Bronchial epithelial cell (primary cell): ENCODE measurements around the gene ERP27. TPM values are rescaled to one million over a fixed set of nuclear protein-coding genes. Genes with fewer than 3 reads are reported as not detected.
A peak's percentile ranks its signal among the peaks of the same experiment; 100 is the strongest.

Experiments used
- DNase-seq: peaks from one replicate; pipeline ENCODE4 v3.0.0-alpha.2; 2010; ENCODE audit warnings: low read depth
- FAIRE-seq: peaks from 2 replicates; lab custom pipeline; 2011; peaks lifted over from hg19 to GRCh38; lab: Jason Lieb, UNC
- H3K27me3 ChIP-seq: 2 replicates; pipeline ENCODE4 v1.5.1; 2011; ENCODE audit warnings: low read length; ENCODE audit not compliant: control insufficient read depth, insufficient read depth
- H3K36me3 ChIP-seq: 2 replicates; pipeline ENCODE4 v1.5.1; 2011; ENCODE audit warnings: low read length; ENCODE audit not compliant: control insufficient read depth, insufficient read depth
- H3K4me3 ChIP-seq: 2 replicates; pipeline ENCODE4 v1.5.1; 2011; ENCODE audit warnings: mild to moderate bottlenecking, low read depth, low read length, control low read depth
- total RNA-seq: library from RNA; depleted of rRNA; stranded (reverse); fragments of >200 nt; gene quantifications from 2 replicates; pipeline ENCODE4 v1.2.1, GENCODE V29; 2014
- TF ChIP-seq, protein P1 (sequence below): IDR thresholded peaks from 2 replicates; pipeline ENCODE4 v1.5.1; 2011; ENCODE audit warnings: mild to moderate bottlenecking, moderate library complexity, low read length, control low read depth, inconsistent platforms; ENCODE audit not compliant: insufficient read depth, severe bottlenecking

Gene ERP27
- total RNA-seq, 1 donor from 2014 or later: not detected

DNA sequence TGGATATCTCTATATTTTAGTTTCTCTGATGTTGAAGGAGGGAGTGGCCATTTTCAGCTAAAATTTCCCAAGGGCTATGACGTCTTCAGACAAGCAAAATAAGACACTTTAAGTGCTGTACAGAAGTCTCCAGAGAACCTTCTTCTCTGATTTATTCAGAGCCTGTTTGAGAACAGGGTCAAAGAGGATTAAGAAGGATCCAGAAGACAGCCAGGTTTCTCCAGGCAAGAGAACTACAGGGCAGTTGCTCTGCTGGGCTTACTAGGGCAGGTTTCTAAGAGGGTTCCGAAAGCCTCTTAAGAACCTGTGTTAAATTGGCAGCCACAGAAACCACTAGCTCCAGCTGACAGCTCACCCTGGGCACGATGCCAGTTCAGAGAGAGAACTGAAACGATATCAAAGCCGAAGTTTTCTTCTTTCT, 53.9 kb downstream of the ERP27 start:
- peak; percentile 65 for DNase-seq
- Histone ChIP-seq H3K27me3 (no peaks in the 10 kb centered on the region), H3K36me3 (no peaks in the 10 kb centered on the region), H3K4me3 (no peak overlapping the region)
- TF ChIP-seq, protein P1, sequence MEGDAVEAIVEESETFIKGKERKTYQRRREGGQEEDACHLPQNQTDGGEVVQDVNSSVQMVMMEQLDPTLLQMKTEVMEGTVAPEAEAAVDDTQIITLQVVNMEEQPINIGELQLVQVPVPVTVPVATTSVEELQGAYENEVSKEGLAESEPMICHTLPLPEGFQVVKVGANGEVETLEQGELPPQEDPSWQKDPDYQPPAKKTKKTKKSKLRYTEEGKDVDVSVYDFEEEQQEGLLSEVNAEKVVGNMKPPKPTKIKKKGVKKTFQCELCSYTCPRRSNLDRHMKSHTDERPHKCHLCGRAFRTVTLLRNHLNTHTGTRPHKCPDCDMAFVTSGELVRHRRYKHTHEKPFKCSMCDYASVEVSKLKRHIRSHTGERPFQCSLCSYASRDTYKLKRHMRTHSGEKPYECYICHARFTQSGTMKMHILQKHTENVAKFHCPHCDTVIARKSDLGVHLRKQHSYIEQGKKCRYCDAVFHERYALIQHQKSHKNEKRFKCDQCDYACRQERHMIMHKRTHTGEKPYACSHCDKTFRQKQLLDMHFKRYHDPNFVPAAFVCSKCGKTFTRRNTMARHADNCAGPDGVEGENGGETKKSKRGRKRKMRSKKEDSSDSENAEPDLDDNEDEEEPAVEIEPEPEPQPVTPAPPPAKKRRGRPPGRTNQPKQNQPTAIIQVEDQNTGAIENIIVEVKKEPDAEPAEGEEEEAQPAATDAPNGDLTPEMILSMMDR: no peak
- no peak for FAIRE-seq

DNA sequence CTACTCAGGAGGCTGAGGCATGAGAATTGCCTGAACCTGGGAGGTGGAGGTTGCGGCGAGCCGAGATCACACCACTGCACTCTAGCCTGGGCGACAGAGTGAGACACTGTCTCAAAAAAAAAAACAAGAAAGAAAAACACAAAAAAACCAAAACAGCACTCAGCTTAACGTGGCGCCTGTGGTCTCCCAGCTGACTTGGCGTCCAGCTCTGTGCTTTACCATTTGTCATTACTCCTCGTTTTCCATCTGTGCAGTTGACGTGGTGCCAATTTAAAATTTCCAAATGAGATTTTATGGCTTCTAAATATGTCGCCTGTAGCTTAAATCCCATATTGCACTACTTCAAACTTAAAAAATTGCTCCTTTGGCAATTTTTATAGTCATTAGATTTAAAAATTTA, 54.7 kb downstream of the ERP27 start:
- FAIRE-seq (no peak), DNase-seq (no peak)
- Histone ChIP-seq H3K36me3 (no peaks in the 10 kb centered on the region), H3K4me3 (no peak overlapping the region), H3K27me3 (no peaks in the 10 kb centered on the region)
- TF ChIP-seq, protein P1: no peak

DNA sequence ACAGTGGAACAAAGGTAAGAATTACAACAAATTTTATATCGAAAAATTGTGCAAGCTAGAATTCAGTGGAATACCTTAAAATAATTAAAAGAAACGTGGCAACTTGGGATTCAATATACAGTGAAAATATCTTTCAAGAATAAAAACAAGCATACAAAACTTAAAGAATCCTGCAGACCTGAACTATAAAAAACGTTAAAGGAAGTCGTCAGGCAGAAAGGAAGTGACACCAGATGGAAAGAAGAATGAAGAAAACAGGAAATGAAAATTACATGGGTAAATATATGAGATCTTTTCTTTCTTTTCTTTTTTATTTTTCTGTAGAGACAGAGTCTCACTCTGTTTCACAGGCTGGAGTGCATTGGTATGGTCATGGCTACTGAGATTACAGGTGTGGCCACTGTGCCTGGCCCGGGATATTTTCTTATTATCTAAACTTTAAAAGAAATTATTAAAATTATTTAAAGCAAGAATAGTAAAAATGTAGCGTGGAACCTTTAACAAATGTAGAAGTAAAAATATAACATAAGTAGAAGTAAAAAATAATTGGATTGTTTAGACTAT, 57.4 kb downstream of the ERP27 start:
- Histone ChIP-seq H3K4me3 (no peak overlapping the region), H3K36me3 (no peaks in the 10 kb centered on the region), H3K27me3 (no peaks in the 10 kb centered on the region)
- FAIRE-seq: no peak
- TF ChIP-seq, protein P1: no peak
- no peak for DNase-seq

- TF ChIP-seq, protein P1: no peak
- Histone ChIP-seq H3K27me3 (no peaks in the 10 kb centered on the region), H3K4me3 (no peak overlapping the region), H3K36me3 (no peaks in the 10 kb centered on the region)
- FAIRE-seq (no peak), DNase-seq (no peak)
These were observed 59.0 kb downstream of the ERP27 start for GRCh38 chr12:14879222-14879933.

DNA sequence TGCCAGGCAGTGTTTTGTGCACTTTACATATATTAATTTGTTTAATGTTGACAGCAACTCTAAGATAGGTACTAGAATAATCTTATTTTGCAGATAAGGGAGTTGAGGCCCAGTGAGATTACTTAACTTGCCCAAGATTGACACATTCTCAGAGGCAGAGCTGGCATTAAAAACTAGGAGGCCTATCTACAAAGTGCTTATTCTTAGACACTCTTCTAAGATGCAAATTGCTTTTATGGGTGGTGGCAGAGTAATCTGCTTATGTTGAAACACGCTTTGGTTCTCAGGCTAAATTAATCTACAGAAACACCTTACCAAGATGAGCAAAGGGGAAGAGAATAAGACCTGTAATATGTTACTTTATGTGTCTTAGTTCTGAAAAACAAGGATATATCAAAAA, 59.8 kb downstream of the ERP27 start:
- FAIRE-seq (no peak), DNase-seq (no peak)
- no peaks in the 10 kb centered on the region for H3K27me3 ChIP-seq
- TF ChIP-seq, protein P1: no peak
- no peak overlapping the region for H3K4me3 ChIP-seq
- no peaks in the 10 kb centered on the region for H3K36me3 ChIP-seq
